Nephron (organoid): ENCODE results near the gene OTOG.

ENCODE experiments used
- H3K27ac Mint-ChIP-seq, 3 experiments: 2 replicates each; pipeline ENCODE4 v1.8.0; 2020; ENCODE audit warnings: mixed read lengths in 3 of 3, mild to moderate bottlenecking in 2 of 3, moderate library complexity in 1 of 3
- H3K27me3 Mint-ChIP-seq: 2 replicates; pipeline ENCODE4 v1.8.0; 2021; ENCODE audit warnings: low read depth, mild to moderate bottlenecking, moderate library complexity, mixed read lengths
- H3K36me3 Mint-ChIP-seq: 2 replicates; pipeline ENCODE4 v1.8.0; 2020; ENCODE audit warnings: low read depth, mixed read lengths
- H3K4me1 Mint-ChIP-seq: 2 replicates; pipeline ENCODE4 v1.8.0; 2020; ENCODE audit warnings: mixed read lengths
- H3K4me3 Mint-ChIP-seq, 3 experiments: 2 replicates each; pipeline ENCODE4 v1.8.0; 2020; ENCODE audit warnings: mild to moderate bottlenecking in 3 of 3, mixed read lengths in 3 of 3, moderate library complexity in 2 of 3
- H3K9me3 Mint-ChIP-seq: 2 replicates; pipeline ENCODE4 v1.8.0; 2020; ENCODE audit warnings: mixed read lengths
- TF ChIP-seq, protein P1 (sequence below), 3 experiments: fragments of 200-600 bp; sonication (generic); IDR thresholded peaks; one replicate each; pipeline ENCODE4 v1.5.0; 2021; ENCODE audit warnings: antibody characterized with exemption in 3 of 3; ENCODE audit not compliant: unreplicated experiment in 3 of 3

Gene OTOG

DNA sequence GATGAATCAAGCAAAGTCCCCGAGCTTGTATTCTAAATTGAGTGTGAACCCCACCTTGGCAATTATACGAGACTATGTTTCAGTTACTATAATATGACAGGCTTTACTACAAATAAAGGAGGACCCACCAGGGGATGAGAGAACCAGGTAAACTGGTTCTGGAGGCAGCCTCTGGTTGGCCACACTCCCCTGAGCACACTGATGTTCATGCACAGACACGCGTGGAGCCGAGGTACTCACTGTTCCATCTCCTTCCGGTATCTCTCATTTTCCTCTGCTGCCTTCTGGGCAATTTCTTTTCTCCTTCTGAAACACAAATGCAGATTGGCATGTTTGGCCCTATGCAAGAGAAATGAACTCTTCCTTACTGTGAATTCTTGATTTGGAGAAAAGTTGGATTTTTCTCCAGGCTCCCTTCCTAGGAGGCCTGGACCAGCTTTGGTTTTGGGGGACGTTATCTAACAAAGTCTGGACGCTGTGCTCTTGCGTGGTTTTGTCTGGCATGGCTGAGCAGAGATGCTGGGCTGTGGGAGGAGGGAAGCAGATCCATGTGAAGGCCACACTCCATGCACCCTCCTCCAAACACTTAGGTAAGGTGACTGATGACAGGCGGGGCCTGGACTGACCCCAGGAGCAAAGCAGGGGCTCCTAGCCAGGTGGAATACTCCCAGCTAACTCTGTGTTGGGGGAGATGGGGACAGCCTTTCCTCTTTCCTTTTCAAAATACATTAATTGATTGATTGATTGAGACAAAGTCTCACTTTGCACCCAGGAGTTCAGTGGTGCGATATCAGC, 25.8 kb upstream of the OTOG start:
- Mint-ChIP-seq H3K4me3 (no peak overlapping the region), H3K9me3 (no peaks in the 10 kb centered on the region), H3K36me3 (no peaks in the 10 kb centered on the region), H3K4me1 (peaks cover 18% of the 10 kb centered on the region), H3K27ac (no peak overlapping the region), H3K27me3 (peaks cover 35% of the 10 kb centered on the region)
- TF ChIP-seq, protein P1, sequence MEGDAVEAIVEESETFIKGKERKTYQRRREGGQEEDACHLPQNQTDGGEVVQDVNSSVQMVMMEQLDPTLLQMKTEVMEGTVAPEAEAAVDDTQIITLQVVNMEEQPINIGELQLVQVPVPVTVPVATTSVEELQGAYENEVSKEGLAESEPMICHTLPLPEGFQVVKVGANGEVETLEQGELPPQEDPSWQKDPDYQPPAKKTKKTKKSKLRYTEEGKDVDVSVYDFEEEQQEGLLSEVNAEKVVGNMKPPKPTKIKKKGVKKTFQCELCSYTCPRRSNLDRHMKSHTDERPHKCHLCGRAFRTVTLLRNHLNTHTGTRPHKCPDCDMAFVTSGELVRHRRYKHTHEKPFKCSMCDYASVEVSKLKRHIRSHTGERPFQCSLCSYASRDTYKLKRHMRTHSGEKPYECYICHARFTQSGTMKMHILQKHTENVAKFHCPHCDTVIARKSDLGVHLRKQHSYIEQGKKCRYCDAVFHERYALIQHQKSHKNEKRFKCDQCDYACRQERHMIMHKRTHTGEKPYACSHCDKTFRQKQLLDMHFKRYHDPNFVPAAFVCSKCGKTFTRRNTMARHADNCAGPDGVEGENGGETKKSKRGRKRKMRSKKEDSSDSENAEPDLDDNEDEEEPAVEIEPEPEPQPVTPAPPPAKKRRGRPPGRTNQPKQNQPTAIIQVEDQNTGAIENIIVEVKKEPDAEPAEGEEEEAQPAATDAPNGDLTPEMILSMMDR (IDR thresholded peaks at IDR 0.05; ENCODE audit: unreplicated experiment in 3 of 3): no peak

DNA sequence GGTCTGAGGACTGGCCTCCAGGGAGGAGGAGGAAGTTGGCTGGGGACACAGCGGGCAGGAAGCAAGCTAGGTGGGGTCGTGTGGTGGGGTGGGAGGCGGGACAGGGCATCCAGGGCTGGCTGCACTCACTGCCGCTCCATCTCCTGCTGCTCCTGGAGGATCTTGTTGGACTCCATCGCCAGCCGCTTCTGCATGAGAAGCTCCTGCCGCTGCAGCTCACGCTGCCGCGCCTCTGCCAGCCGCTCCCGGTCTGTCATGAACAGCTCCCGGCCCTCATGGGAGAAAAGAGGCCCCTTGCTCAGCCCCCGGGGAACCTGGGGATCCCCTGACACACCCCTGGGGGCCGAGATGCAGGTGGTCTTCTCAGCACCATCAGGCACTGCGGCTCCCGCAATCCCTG, 24.4 kb upstream of the OTOG start:
- Mint-ChIP-seq H3K9me3 (no peaks in the 10 kb centered on the region), H3K27me3 (peaks cover 37% of the 10 kb centered on the region), H3K36me3 (no peaks in the 10 kb centered on the region), H3K4me3 (no peak overlapping the region), H3K4me1 (peaks cover 19% of the 10 kb centered on the region), H3K27ac (no peak overlapping the region)
- TF ChIP-seq, protein P1 (IDR thresholded peaks at IDR 0.05; ENCODE audit: unreplicated experiment in 3 of 3): no peak

DNA sequence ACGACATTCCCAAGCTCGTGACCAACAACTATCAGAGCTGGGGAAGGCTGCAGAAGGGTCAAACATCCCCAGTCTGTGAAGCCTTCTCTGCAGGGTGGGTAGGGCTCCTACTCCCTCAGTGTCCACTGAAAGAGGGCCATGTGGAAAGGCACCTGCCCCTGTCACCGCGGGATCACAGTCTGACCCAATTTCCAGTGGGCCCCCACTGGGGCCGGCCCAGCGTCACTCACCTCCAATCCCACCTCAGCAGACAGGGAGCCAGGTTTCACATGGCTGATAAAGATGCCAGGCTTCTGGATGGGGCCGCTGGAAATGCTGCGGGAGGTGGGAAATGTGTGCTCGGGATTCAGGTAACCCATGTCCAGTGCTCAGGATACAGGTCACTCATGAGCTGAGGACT, 22.8 kb upstream of the OTOG start:
- no peaks in the 10 kb centered on the region for H3K9me3 Mint-ChIP-seq
- no peak overlapping the region for H3K27ac Mint-ChIP-seq
- no peak overlapping the region for H3K4me3 Mint-ChIP-seq
- TF ChIP-seq, protein P1 (IDR thresholded peaks at IDR 0.05; ENCODE audit: unreplicated experiment in 3 of 3): no peak
- peaks cover 24% of the 10 kb centered on the region for H3K4me1 Mint-ChIP-seq
- no peaks in the 10 kb centered on the region for H3K36me3 Mint-ChIP-seq
- peaks cover 32% of the 10 kb centered on the region for H3K27me3 Mint-ChIP-seq

DNA sequence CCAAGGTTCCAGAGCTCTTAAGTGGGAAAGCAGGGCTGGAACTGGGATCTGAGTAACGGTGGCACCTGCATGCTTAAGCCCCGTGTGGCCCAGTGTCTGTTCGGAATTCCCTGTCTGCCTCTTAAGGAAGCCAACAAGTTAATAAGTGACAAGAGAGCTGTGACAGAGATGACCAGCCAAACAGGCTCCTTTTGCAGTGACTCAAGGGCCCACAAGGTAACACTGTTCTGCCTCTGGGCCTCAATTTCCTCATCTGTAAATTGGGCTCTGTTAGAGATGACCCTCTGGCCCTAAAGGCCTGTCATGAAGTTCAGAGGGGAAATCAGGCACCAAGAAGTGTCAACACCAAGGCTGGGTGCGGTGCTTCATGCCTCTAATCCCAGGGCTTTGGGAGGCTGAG, 21.5 kb upstream of the OTOG start:
- Mint-ChIP-seq H3K4me3 (no peak overlapping the region), H3K36me3 (no peaks in the 10 kb centered on the region), H3K4me1 (peaks cover 34% of the 10 kb centered on the region), H3K27me3 (peaks cover 37% of the 10 kb centered on the region), H3K9me3 (no peaks in the 10 kb centered on the region), H3K27ac (no peak overlapping the region)
- TF ChIP-seq, protein P1 (IDR thresholded peaks at IDR 0.05; ENCODE audit: unreplicated experiment in 3 of 3): no peak

DNA sequence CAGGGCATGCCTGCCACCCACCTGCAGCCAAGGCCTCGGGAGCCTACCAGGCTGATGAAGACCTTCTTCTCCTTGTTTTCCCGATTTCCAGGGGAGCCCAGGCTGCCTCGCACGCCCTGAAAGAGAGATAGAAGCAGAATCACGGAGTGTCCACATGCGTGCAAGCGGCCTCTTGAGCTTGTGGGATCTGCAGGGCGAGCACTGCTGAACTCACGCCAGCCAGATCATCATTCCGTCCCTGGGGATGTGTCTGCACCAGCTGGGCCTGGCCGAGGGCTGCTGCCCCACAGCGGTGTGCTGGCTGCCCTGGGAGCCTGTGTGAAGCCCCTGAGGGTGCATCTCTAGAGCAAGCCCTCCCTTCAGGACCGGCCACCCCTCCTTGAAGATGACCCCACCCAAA, 20.7 kb upstream of the OTOG start:
- TF ChIP-seq, protein P1 (IDR thresholded peaks at IDR 0.05; ENCODE audit: unreplicated experiment in 3 of 3): no peak
- peaks cover 35% of the 10 kb centered on the region for H3K4me1 Mint-ChIP-seq
- H3K27me3 Mint-ChIP-seq: peaks cover 32% of the 10 kb centered on the region
- H3K9me3 Mint-ChIP-seq: no peaks in the 10 kb centered on the region
- no peaks in the 10 kb centered on the region for H3K36me3 Mint-ChIP-seq
- no peak overlapping the region for H3K4me3 Mint-ChIP-seq
- peak overlapping the region in 1 of 3 experiments; percentile 66 for H3K27ac Mint-ChIP-seq
